GM18526 (cell line): Measurements from ENCODE around the gene FRY.

Source experiments
- POLR2A ChIP-seq: IDR thresholded peaks from 3 replicates; pipeline ENCODE4 v1.6.1; 2011; ENCODE audit not compliant: insufficient read length; ENCODE audit errors: extremely low read depth

Gene FRY

DNA sequence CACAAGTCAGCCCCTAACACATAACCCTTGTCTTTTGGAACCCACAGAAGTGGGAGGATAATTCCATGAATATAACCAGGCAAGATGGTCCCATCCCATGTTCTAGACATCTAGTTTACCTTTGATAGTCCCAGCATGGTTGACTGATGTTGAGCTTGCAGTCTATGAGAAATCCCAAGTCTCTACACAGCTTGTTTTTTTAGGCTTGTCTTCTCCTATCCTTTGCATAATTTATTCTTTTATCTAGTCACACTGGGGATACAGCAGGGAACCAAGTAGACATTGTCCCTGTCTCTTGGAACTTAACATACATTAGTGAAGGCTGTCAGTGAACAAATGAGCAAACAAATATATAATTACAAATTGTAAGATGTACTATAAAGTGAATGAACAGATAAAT is 19.6 kb upstream of the FRY start:
- TF ChIP-seq POLR2A = no peak

DNA sequence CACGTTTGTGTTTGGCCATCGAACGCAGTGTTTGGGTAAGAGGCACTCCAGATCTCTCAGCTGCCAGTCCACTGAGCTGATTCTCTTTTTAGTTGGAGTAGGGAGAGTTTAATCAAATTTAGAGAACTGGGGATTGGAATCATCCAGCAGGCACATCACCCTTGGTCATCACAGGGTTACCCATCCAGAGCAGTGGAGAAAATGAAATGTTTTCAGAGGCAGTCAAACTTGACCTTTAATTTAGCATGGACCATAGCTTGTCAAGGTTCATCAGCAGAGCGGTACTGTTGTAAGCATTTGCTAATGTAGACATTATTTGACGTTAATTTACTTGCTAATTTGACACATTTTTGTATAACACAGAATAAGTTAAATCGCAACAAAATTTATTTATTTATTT is 18.4 kb upstream of the FRY start:
- no peak for TF ChIP-seq POLR2A

DNA sequence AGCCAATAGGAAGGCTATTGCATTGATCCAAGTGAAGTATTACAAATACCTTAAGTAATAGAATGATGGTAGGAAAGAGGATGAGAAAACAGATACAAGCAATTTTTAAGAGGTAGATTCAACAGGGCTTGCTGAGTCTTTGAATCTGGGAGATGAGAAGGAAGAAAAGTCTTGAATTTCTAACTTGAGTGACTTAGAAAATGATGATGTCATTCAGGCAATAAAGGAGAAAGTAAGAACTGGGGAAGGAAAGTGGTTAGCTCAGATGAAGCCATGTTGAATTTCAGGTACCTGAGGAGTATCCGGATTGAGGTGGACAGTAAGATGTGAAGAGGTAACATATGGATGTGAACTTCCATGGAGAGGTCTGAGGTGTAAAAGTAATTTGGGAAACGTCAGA is 15.5 kb upstream of the FRY start:
- no peak for TF ChIP-seq POLR2A

- TF ChIP-seq POLR2A = no peak
Observed at GRCh38 chr13:32016631-32017030, 14.9 kb upstream of the FRY start.

DNA sequence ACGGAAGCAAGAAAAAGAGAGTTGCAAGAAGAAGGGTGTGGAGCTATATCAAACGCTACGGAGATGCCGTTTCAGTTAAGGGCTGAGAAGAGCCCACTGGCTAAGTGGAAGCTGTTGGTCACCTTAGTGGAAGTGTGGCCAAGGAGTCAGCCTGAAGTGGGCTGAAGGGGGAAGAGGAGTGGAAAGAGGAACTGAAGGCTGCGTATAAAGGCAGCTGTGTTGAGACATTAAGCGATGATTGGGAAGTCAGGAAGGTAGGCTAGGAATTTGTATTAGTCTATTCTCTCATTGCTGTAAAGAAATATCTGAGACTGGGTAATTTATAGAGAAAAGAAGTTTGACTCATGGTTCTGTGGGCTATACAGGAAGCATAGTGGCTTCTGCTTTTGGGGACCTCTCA is 14.1 kb upstream of the FRY start:
- TF ChIP-seq POLR2A = no peak

GRCh38 chr13:32019612-32020233 is 11.9 kb upstream of the FRY start:
- no peak for TF ChIP-seq POLR2A

- no peak for TF ChIP-seq POLR2A
Observed at GRCh38 chr13:32021785-32022184, 9.8 kb upstream of the FRY start.

DNA sequence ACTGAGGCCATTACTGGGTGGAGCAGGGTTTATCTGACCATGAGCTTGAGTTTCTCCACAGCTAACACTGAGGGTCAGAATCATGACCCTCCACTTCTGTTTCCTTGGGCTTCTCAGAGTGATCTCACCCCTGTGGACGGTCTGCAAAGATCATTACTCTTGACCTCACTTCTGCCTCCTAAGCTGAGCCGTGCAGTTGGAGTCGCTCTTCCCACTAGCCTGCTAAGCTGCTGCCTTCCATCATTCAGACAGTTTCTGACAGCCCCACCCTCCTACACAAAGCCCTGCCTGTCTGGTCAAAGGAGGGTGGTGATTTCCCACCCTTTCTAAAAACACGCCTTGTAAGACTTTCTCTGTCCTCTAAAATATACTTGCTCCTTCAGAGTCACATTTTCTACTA is 9.3 kb upstream of the FRY start:
- TF ChIP-seq POLR2A = no peak

- TF ChIP-seq POLR2A = no peak
Observed at GRCh38 chr13:32023096-32023495, 8.5 kb upstream of the FRY start.

DNA sequence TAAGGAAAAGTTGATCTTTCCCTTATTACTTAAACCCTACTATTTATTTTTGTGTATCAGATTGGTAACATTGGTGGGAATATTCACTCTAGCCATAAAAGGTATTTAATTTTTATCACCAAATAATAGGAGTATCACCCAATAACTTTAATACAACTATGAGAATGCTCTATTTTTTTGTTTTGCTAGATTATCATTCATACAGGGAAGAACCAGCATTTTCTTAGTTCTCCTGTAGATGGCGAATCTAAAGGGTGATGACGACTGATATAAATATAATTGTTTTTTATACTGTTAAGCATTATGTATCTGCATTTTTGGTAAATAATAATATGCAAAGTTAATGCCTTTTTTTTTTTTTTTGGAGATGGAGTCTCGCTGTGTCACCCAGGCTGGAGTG is 7.9 kb upstream of the FRY start:
- TF ChIP-seq POLR2A = no peak

DNA sequence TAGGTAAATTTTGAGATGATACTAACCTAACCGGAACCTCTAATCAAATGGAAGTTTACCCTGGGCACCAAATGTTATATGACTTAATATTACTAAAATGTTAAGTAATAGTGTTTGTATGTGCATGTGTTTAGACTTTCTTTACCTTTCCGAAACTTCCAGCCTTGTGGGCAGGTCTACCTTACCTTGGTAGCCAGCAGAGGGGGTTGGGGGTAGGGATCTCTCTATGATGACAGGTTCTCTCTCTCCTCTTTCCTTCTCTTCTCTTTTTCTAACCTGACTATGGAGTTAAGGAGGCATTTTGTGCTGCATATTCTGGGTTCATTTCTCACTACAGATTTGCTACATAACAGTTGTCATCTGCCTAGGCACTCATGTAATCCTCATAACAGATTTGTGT is 6.8 kb upstream of the FRY start:
- no peak for TF ChIP-seq POLR2A

DNA sequence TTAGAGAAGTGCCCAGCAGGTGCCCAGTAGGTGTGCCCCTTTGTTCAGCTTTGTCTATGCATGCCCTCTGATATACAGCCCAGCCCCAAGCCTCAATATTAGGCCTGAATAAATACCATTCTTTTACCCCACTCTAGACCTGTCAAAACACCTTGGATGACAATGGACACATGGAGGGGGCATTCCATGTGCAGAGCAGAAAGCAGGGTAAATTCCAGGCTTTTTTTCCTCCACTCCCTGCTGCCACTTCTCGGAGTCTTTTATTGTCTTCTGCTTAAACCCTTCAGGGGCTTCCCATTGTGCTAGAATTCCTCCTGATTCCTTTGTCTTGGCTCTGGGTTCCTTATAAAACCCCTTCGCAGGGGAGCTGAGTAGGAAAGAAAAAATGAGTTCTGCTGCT is 5.8 kb upstream of the FRY start:
- TF ChIP-seq POLR2A = no peak

- no peak for TF ChIP-seq POLR2A
Observed at GRCh38 chr13:32026623-32027022, 5.0 kb upstream of the FRY start.

- TF ChIP-seq POLR2A = no peak
Observed at GRCh38 chr13:32028711-32029110, 2.9 kb upstream of the FRY start.

DNA sequence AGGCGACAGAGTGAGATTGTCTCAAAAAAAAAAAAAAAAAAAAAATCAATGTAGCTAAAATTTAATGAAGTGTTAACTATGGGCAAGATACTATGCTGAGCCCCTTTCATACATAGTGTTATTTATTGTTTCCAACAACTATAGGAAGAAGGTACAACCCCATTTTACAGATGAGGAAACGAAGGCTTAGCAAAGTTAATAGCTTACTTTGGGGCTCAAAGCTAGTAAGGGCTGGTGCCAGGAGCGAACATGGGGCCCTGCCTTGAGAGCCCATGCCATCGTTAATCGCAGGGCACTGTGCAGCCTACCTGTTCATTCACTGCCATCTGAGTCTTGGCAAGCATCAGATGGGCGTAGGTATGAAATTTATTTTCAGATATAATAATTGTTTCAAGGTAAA is 1.9 kb upstream of the FRY start:
- no peak for TF ChIP-seq POLR2A

- TF ChIP-seq POLR2A = no peak
Observed at GRCh38 chr13:32031815-32032370, 319 bp downstream of the FRY start.

- TF ChIP-seq POLR2A = no peak
Observed at GRCh38 chr13:32032759-32033158, 1.2 kb downstream of the FRY start.
